Measurements from ENCODE around the gene PLCB3.

GRCh38 chr11:64239662-64240434 is 11.5 kb upstream of the PLCB3 start:
- TF ChIP-seq CTCF (IDR thresholded peaks at IDR 0.05; ENCODE audit: insufficient read depth, low read length, poor library complexity, severe bottlenecking) (no peak), EZH2phosphoT487 (conservative IDR thresholded peaks at IDR 0.05; ENCODE audit: low read length) (no peak)
